Osteoblast (primary cell): Measurements from ENCODE around the gene VGLL4. TPM values are rescaled to one million over a fixed set of nuclear protein-coding genes. Genes with fewer than 3 reads are reported as not detected.

ENCODE experiments used
- DNase-seq: peaks from one replicate; pipeline ENCODE4 v3.0.0; 2011; ENCODE audit warnings: low spot score, mixed read lengths; ENCODE audit not compliant: insufficient read length; ENCODE audit errors: missing footprints
- H2AFZ ChIP-seq: 2 replicates; pipeline ENCODE4 v1.6.0; 2011; ENCODE audit warnings: mild to moderate bottlenecking, low read length
- H3K27ac ChIP-seq: 2 replicates; pipeline ENCODE4 v1.5.1; 2011; ENCODE audit warnings: mild to moderate bottlenecking, low read depth, low read length, moderate library complexity
- H3K27me3 ChIP-seq: 2 replicates; pipeline ENCODE4 v1.6.0; 2012; ENCODE audit warnings: mild to moderate bottlenecking, control low read depth, inconsistent platforms, low read length, moderate library complexity; ENCODE audit not compliant: insufficient read depth
- H3K36me3 ChIP-seq: 2 replicates; pipeline ENCODE4 v1.5.1; 2011; ENCODE audit warnings: mild to moderate bottlenecking, low read length, control low read depth, moderate library complexity; ENCODE audit not compliant: insufficient read depth
- H3K4me1 ChIP-seq: 2 replicates; pipeline ENCODE4 v1.5.1; 2011; ENCODE audit warnings: mild to moderate bottlenecking, low read length, control low read depth, moderate library complexity; ENCODE audit not compliant: insufficient read depth
- H3K4me2 ChIP-seq: 2 replicates; pipeline ENCODE4 v1.6.0; 2011; ENCODE audit warnings: mild to moderate bottlenecking, low read length; ENCODE audit not compliant: insufficient read depth
- H3K4me3 ChIP-seq: fragments of 200-600 bp; sonication (generic); 3 replicates; pipeline ENCODE4 v1.5.1; 2012; ENCODE audit warnings: mild to moderate bottlenecking, low read length, inconsistent platforms; ENCODE audit not compliant: insufficient read depth
- H3K79me2 ChIP-seq: 2 replicates; pipeline ENCODE4 v1.6.0; 2012; ENCODE audit warnings: mild to moderate bottlenecking, low read length, control low read depth, inconsistent platforms; ENCODE audit not compliant: insufficient read depth
- H3K9me3 ChIP-seq: 2 replicates; pipeline ENCODE4 v1.5.1; 2011; ENCODE audit warnings: low read depth, low read length, control low read depth
- H4K20me1 ChIP-seq: 2 replicates; pipeline ENCODE4 v1.6.0; 2012; ENCODE audit warnings: mild to moderate bottlenecking, low read length, control low read depth; ENCODE audit not compliant: insufficient read depth
- total RNA-seq: library from RNA; depleted of rRNA; stranded (reverse); fragments of >200 nt; gene quantifications from 2 replicates; pipeline ENCODE4 v1.2.3, GENCODE V29; 2012
- TF ChIP-seq, protein P1 (sequence below): IDR thresholded peaks from 2 replicates; pipeline ENCODE4 v1.5.1; 2011; ENCODE audit warnings: mild to moderate bottlenecking, low read depth, low read length, moderate library complexity; ENCODE audit errors: extremely low read depth

Gene VGLL4
- total RNA-seq, 1 donor: 68.8 TPM

DNA sequence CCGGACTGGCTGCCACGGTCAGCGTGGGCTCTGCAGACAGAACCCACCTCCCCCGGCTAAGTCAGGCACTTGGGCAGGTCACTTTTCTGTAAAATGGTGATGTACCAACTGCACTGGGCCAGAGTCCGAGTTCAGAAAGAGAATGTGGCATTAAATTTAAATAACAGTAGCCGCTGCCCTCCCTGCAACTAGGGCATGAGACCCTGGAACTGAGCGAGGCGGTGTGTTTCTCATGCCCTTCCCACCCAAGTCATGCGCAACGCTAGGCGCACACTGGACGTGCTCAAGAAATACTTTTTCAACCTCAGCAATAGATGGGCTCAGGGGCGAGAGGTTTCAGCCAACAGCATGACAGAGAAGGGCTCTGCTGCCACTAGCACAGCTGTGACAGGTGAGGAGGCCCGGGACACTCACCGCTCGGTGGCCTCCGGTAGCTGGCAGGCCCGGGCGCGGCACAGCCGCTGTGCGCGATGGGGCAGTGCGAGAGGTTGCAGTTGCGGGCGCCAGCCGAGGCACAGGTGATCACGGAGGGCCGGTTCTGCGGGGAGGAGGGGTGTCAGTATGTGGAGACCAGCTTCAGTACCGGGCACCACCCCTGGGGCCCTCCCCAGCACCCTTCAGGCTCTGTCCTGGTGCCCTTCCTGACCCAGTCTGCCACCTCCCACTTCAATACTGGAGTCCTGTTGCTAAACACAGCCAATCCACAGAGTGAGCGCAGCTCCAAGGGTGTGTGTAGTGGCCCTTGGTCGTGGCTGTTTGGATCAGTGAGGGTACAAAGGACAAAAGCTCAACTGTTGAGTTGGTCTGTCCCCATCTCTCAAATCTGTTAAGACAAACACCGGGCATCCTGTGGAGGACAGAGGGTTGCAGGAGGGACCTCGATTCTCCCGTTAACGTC lies 84.5 kb downstream of the VGLL4 start:
- peaks cover 87% of the 10 kb centered on the region for H3K79me2 ChIP-seq
- peak overlapping the region; percentile 97 for H3K27ac ChIP-seq
- no peak overlapping the region for H3K4me2 ChIP-seq
- peaks cover 66% of the 10 kb centered on the region for H3K36me3 ChIP-seq
- H3K9me3 ChIP-seq: no peaks in the 10 kb centered on the region
- DNase-seq: peak; percentile 73
- TF ChIP-seq, protein P1, sequence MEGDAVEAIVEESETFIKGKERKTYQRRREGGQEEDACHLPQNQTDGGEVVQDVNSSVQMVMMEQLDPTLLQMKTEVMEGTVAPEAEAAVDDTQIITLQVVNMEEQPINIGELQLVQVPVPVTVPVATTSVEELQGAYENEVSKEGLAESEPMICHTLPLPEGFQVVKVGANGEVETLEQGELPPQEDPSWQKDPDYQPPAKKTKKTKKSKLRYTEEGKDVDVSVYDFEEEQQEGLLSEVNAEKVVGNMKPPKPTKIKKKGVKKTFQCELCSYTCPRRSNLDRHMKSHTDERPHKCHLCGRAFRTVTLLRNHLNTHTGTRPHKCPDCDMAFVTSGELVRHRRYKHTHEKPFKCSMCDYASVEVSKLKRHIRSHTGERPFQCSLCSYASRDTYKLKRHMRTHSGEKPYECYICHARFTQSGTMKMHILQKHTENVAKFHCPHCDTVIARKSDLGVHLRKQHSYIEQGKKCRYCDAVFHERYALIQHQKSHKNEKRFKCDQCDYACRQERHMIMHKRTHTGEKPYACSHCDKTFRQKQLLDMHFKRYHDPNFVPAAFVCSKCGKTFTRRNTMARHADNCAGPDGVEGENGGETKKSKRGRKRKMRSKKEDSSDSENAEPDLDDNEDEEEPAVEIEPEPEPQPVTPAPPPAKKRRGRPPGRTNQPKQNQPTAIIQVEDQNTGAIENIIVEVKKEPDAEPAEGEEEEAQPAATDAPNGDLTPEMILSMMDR: no peak
- H3K27me3 ChIP-seq: no peaks in the 10 kb centered on the region
- peaks cover 33% of the 10 kb centered on the region for H3K4me1 ChIP-seq
- H4K20me1 ChIP-seq: peaks cover 27% of the 10 kb centered on the region
- H2AFZ ChIP-seq: no peak overlapping the region
- no peak overlapping the region for H3K4me3 ChIP-seq

DNA sequence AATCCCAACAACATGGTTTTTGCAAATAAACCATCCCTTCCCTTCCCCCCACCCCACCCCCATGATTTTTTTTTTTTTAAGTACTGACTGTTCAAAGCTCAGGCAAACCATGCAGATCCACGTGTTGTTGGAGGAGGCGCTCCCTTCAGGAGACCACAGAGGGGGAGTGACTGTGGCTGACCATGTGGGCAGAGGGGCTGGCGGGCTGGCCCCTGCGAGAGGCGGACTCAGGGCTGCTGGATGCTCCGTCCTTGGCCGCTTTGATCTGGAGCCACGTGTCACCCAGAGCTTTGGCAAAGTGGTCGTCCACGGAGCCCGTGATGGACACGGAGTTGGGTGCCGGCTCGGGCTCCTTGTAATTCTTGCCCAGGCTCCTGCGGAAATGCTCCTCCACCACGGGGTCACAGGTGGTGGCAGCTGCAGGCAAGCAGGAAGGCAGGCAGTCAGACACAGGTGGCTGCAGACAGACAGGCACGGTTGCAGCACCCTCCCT lies 85.3 kb downstream of the VGLL4 start:
- Histone ChIP-seq H3K27ac (peak overlapping the region; percentile 97), H3K4me2 (no peak overlapping the region), H3K79me2 (peaks cover 87% of the 10 kb centered on the region), H3K4me3 (no peak overlapping the region), H3K4me1 (peaks cover 39% of the 10 kb centered on the region), H3K36me3 (peaks cover 58% of the 10 kb centered on the region), H4K20me1 (peaks cover 27% of the 10 kb centered on the region), H2AFZ (no peak overlapping the region), H3K27me3 (no peaks in the 10 kb centered on the region), H3K9me3 (no peaks in the 10 kb centered on the region)
- TF ChIP-seq, protein P1: no peak
- DNase-seq: peak; percentile 78

DNA sequence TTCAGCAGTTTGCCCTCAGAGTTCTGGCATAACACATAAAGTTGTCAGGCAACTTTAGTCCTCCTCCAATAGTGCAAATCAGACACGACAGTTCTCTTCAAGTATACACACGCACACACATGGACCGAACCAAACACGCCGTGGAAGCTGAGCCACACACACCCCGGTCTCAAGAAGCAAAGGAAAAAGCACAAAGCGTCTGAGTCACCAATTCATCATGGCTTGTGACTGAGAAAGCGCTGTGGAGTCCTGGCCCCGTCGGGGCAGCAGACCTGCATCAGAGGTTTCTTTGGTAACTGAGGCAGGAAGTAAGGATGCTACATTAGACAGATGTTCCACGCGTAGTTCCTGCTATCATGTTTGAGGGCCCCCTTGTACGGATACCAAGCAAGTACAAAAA lies 85.7 kb downstream of the VGLL4 start:
- peaks cover 54% of the 10 kb centered on the region for H3K36me3 ChIP-seq
- no peak overlapping the region for H2AFZ ChIP-seq
- H3K27me3 ChIP-seq: no peaks in the 10 kb centered on the region
- H3K4me2 ChIP-seq: peak overlapping the region; percentile 25
- H3K4me1 ChIP-seq: peaks cover 39% of the 10 kb centered on the region
- peaks cover 27% of the 10 kb centered on the region for H4K20me1 ChIP-seq
- H3K27ac ChIP-seq: peak overlapping the region; percentile 97
- TF ChIP-seq, protein P1: peak; percentile 4
- H3K9me3 ChIP-seq: no peaks in the 10 kb centered on the region
- H3K4me3 ChIP-seq: no peak overlapping the region
- peak; percentile 98 for DNase-seq
- H3K79me2 ChIP-seq: peaks cover 83% of the 10 kb centered on the region
